IMR-90 (cell line): Measurements from ENCODE around the gene NELL2. TPM values are rescaled to one million over a fixed set of nuclear protein-coding genes. Genes with fewer than 3 reads are reported as not detected.

ENCODE experiments used
- ATAC-seq: fragments of 200-7000 bp; cut with Tn5 transposase; 2 replicates; pipeline ENCODE4 v1.9.1; 2020; ENCODE audit warnings: low read depth, mild to moderate bottlenecking, moderate library complexity
- BruUV-seq: library from RNA; stranded (reverse); fragments of 400-500 nt; replicated peaks from 2 replicates; lab custom pipeline; 2021; lab: Mats Ljungman, UMichigan
- CTCF ChIA-PET: fragments of 300-600 bp; formaldehyde crosslinking; extraction: SDS; loops from one replicate; lab custom pipeline; 2021; ENCODE audit warnings: antibody characterized with exemption; lab: Yijun Ruan, JAX
- POLR2A ChIA-PET: fragments of 300-600 bp; sonication (Branson Sonifier 250); formaldehyde crosslinking; loops from one replicate; lab custom pipeline; 2022; ENCODE audit warnings: antibody characterized with exemption; ENCODE audit not compliant: unreplicated experiment; lab: Charles Lee
- DNase-seq: peaks from one replicate; pipeline ENCODE4 v3.0.0; 2013
- H2AFZ ChIP-seq: replicated peaks from 2 replicates; pipeline ENCODE3; 2013; ENCODE audit warnings: low read length, mild to moderate bottlenecking; ENCODE audit not compliant: poor library complexity
- H2AK5ac ChIP-seq: 2 replicates; pipeline ENCODE4 v1.6.1; 2013; ENCODE audit warnings: low read depth, low read length, inconsistent platforms
- H2AK9ac ChIP-seq: replicated peaks from 2 replicates; pipeline ENCODE3; 2013; ENCODE audit warnings: mild to moderate bottlenecking, low read depth, low read length, moderate library complexity; ENCODE audit not compliant: poor library complexity
- H2BK120ac ChIP-seq: 2 replicates; pipeline ENCODE4 v1.6.1; 2013; ENCODE audit warnings: low read depth, low read length, inconsistent platforms
- H2BK15ac ChIP-seq: 3 replicates; pipeline ENCODE4 v1.6.1; 2013; ENCODE audit warnings: low read depth, low read length, inconsistent platforms
- H2BK20ac ChIP-seq: 2 replicates; pipeline ENCODE4 v1.6.1; 2013; ENCODE audit warnings: low read depth, mild to moderate bottlenecking, inconsistent platforms, low read length, moderate library complexity
- H2BK5ac ChIP-seq: 2 replicates; pipeline ENCODE4 v1.6.1; 2013; ENCODE audit warnings: mild to moderate bottlenecking, low read depth, low read length, inconsistent platforms; ENCODE audit not compliant: poor library complexity, severe bottlenecking
- H3K14ac ChIP-seq: replicated peaks from 2 replicates; pipeline ENCODE4 v1.6.1; 2013; ENCODE audit warnings: low read depth, low read length, inconsistent platforms
- H3K18ac ChIP-seq: 2 replicates; pipeline ENCODE4 v1.6.1; 2013; ENCODE audit warnings: low read depth, low read length, control low read depth
- H3K23ac ChIP-seq: 2 replicates; pipeline ENCODE4 v1.6.1; 2013; ENCODE audit warnings: low read depth, low read length, inconsistent platforms
- H3K27ac ChIP-seq: 2 replicates; pipeline ENCODE4 v1.5.1; 2013; ENCODE audit warnings: mild to moderate bottlenecking, control low read depth, low read length; ENCODE audit not compliant: insufficient read depth
- H3K27me3 ChIP-seq: 2 replicates; pipeline ENCODE4 v1.6.1; 2013; ENCODE audit warnings: low read length; ENCODE audit not compliant: control insufficient read depth, insufficient read depth
- H3K36me3 ChIP-seq: 2 replicates; pipeline ENCODE4 v1.6.1; 2013; ENCODE audit warnings: low read length, mixed read lengths; ENCODE audit not compliant: control insufficient read depth, insufficient read depth
- H3K4ac ChIP-seq: 2 replicates; pipeline ENCODE4 v1.6.1; 2013; ENCODE audit warnings: low read depth, low read length, inconsistent platforms
- H3K4me1 ChIP-seq: 2 replicates; pipeline ENCODE4 v1.6.1; 2013; ENCODE audit warnings: low read length, mixed read lengths; ENCODE audit not compliant: control insufficient read depth, insufficient read depth
- H3K4me2 ChIP-seq: 2 replicates; pipeline ENCODE4 v1.6.1; 2013; ENCODE audit warnings: low read depth, mild to moderate bottlenecking, control low read depth, low read length, moderate library complexity
- H3K4me3 ChIP-seq: 2 replicates; pipeline ENCODE4 v1.5.1; 2013; ENCODE audit warnings: low read depth, mild to moderate bottlenecking, control low read depth, low read length, moderate library complexity; ENCODE audit not compliant: insufficient read depth
- H3K56ac ChIP-seq: 2 replicates; pipeline ENCODE4 v1.6.1; 2013; ENCODE audit warnings: low read length, inconsistent platforms; ENCODE audit not compliant: insufficient read depth; ENCODE audit errors: extremely low read depth
- H3K79me1 ChIP-seq, 2 experiments: 2 replicates each; pipeline ENCODE4 v1.6.1; 2013; ENCODE audit warnings: low read length in 2 of 2, inconsistent platforms in 1 of 2, low read depth in 1 of 2
- H3K9ac ChIP-seq: 2 replicates; pipeline ENCODE4 v1.6.1; 2013; ENCODE audit warnings: low read depth, low read length, control low read depth
- H3K9me1 ChIP-seq: 2 replicates; pipeline ENCODE4 v1.6.1; 2013; ENCODE audit warnings: low read length, inconsistent platforms; ENCODE audit not compliant: insufficient read depth
- H3K9me3 ChIP-seq: 2 replicates; pipeline ENCODE4 v1.6.1; 2013; ENCODE audit warnings: low read length; ENCODE audit not compliant: control insufficient read depth, insufficient read depth
- H4K20me1 ChIP-seq: 2 replicates; pipeline ENCODE4 v1.6.1; 2013; ENCODE audit warnings: low read length, inconsistent platforms; ENCODE audit not compliant: insufficient read depth
- H4K5ac ChIP-seq: 2 replicates; pipeline ENCODE4 v1.6.1; 2013; ENCODE audit warnings: mild to moderate bottlenecking, low read depth, low read length, control low read depth
- H4K8ac ChIP-seq, 2 experiments: 2 replicates each; pipeline ENCODE4 v1.6.1; 2013; ENCODE audit warnings: low read depth in 2 of 2, low read length in 2 of 2, control low read depth in 1 of 2, inconsistent platforms in 1 of 2
- H4K91ac ChIP-seq: 2 replicates; pipeline ENCODE4 v1.6.1; 2013; ENCODE audit warnings: low read depth, low read length, inconsistent platforms; ENCODE audit not compliant: insufficient read depth
- BHLHE40 ChIP-seq: fragments of 150-350 bp; IDR thresholded peaks from 2 replicates; pipeline ENCODE4 v1.6.1; 2016; ENCODE audit warnings: mild to moderate bottlenecking, low read depth, low read length
- CEBPB ChIP-seq: IDR thresholded peaks from 2 replicates; pipeline ENCODE4 v1.6.1; 2012; ENCODE audit warnings: low read depth, low read length, improper control_type of control experiment
- MAFK ChIP-seq: IDR thresholded peaks from 2 replicates; pipeline ENCODE4 v1.6.1; 2012; ENCODE audit warnings: low read depth, low read length, improper control_type of control experiment
- MXI1 ChIP-seq: IDR thresholded peaks from 2 replicates; pipeline ENCODE4 v1.6.1; 2012; ENCODE audit warnings: low read depth, mild to moderate bottlenecking, low read length, moderate library complexity, borderline replicate concordance
- NFE2L2 ChIP-seq: fragments of 150-350 bp; IDR thresholded peaks from 2 replicates; pipeline ENCODE4 v1.6.1; 2016; ENCODE audit warnings: low read depth, mild to moderate bottlenecking, low read length
- POLR2A ChIP-seq: IDR thresholded peaks from 2 replicates; pipeline ENCODE4 v1.6.1; 2012; ENCODE audit warnings: mild to moderate bottlenecking, low read depth, low read length
- RAD21 ChIP-seq: IDR thresholded peaks from 2 replicates; pipeline ENCODE4 v1.6.1; 2012; ENCODE audit warnings: low read length, improper control_type of control experiment
- RCOR1 ChIP-seq: IDR thresholded peaks from 2 replicates; pipeline ENCODE4 v1.6.1; 2012; ENCODE audit warnings: mild to moderate bottlenecking, low read length, improper control_type of control experiment; ENCODE audit not compliant: insufficient replicate concordance
- SMC3 ChIP-seq: fragments of 150-350 bp; IDR thresholded peaks from 2 replicates; pipeline ENCODE4 v1.6.1; 2016; ENCODE audit warnings: low read depth, mild to moderate bottlenecking, antibody characterized with exemption, low read length, moderate library complexity
- WGBS, 2 experiments: methylation state at CpG; one replicate each; pipeline versions ENCODE4 v1.1.5 to v1.1.7; 2013; ENCODE audit warnings: missing lambda C conversion rate in 2 of 2; ENCODE audit not compliant: insufficient read length in 1 of 2; ENCODE audit errors: extremely low coverage in 2 of 2; 5-methylcytosine and 5-hydroxymethylcytosine counted together
- dilution Hi-C: fragments of 300-500 bp; cut with HindIII; formaldehyde crosslinking; loops from one replicate; pipeline ENCODE4 v1.14.3; 2018; ENCODE audit warnings: low sequenced_read_pairs; ENCODE audit not compliant: unreplicated experiment
- in situ Hi-C: fragments of 300-500 bp; cut with MboI; formaldehyde crosslinking; loops from 3 replicates; pipeline ENCODE4 v1.14.3; 2019; ENCODE audit warnings: low sequenced_read_pairs, inconsistent platforms, mixed read lengths
- intact Hi-C: fragments of 100-400 bp; cut with micrococcal nuclease; formaldehyde crosslinking; loops from 2 replicates; pipeline ENCODE4 v1.10.0; 2022
- polyA plus RNA-seq, 3 experiments: library from polyadenylated mRNA; depleted of rRNA; stranded (reverse); fragments of >200 nt; gene quantifications; 2 replicates each; pipeline ENCODE4 v1.2.3, GENCODE V29; 2012; ENCODE audit warnings: low replicate concordance in 1 of 3
- total RNA-seq: library from RNA; depleted of rRNA; stranded (reverse); fragments of >200 nt; gene quantifications from 2 replicates; pipeline ENCODE4 v1.2.3, GENCODE V29; 2012
- TF ChIP-seq, protein P1 (sequence below): fragments of 150-350 bp; IDR thresholded peaks from 2 replicates; pipeline ENCODE4 v1.6.1; 2016; ENCODE audit warnings: low read depth, mild to moderate bottlenecking, low read length, moderate library complexity, borderline replicate concordance

The NELL2 gene
- total and polyA plus RNA-seq, 2 of the 4 experiments (the other 2 are of a cell fraction), result 0.18 to 0.26 TPM

DNA sequence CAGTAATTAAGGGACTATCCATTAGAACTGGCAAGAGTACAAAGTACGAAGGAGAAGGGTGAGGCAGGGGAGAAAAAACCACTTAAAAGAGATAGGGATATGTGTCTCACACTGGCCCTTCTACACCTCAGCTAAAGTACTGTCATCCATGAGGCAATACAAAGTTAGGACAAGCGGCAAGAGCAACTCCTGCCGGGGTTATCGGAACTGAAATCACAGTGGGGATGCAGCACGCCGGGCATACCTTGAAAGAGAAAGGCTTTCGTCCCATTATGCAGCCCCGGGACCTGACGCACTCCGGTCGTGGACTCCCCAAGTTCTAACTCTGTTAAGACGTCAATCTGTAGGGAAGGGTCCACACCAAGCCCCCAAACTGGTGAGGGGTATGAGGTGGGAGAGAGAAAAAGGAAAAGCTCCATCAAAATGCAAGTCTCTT, 1.1 kb downstream of the NELL2 start:
- H4K8ac ChIP-seq, result no peak overlapping the region
- no peak overlapping the region for H2BK5ac ChIP-seq
- peaks cover 22% of the 10 kb centered on the region for H3K27me3 ChIP-seq
- no peak overlapping the region for H2AK9ac ChIP-seq
- no peaks in the 10 kb centered on the region for H3K36me3 ChIP-seq
- no peak overlapping the region for H3K56ac ChIP-seq
- DNase-seq (no peak), ATAC-seq (no peak)
- no peak overlapping the region for H3K27ac ChIP-seq
- in situ Hi-C loops, result no loop called here
- peak overlapping the region; percentile 80; the same call in 1 of the 2 replicates for H3K4me2 ChIP-seq
- no peak overlapping the region for H3K14ac ChIP-seq
- no peak overlapping the region for H3K23ac ChIP-seq
- no peaks in the 10 kb centered on the region for H3K9me3 ChIP-seq
- CTCF ChIA-PET, result no interaction called here
- dilution Hi-C loops, result no loop called here
- no peaks in the 10 kb centered on the region for H4K20me1 ChIP-seq
- no peak overlapping the region; the same call in 1 of the 2 replicates for H3K4me3 ChIP-seq
- peak overlapping the region; percentile 9 for H2AFZ ChIP-seq
- no peak overlapping the region for H2BK20ac ChIP-seq
- H2BK120ac ChIP-seq, result no peak overlapping the region
- no CpG with 5 or more reads among the region's 12 CpGs for WGBS, 2 experiments
- H3K9ac ChIP-seq, result no peak overlapping the region
- BruUV-seq, result no TSS peak
- no peak overlapping the region for H3K4ac ChIP-seq
- no peak overlapping the region for H2BK15ac ChIP-seq
- POLR2A ChIA-PET, result no interaction called here
- no peaks in the 10 kb centered on the region; the same call in 1 of the 2 replicates for H3K4me1 ChIP-seq
- intact Hi-C loops, result no loop called here
- H3K9me1 ChIP-seq, result no peaks in the 10 kb centered on the region
- no peak overlapping the region for H4K91ac ChIP-seq
- no peaks in the 10 kb centered on the region for H3K79me1 ChIP-seq
- H4K5ac ChIP-seq, result no peak overlapping the region
- TF ChIP-seq MXI1 (no peak), RAD21 (no peak), BHLHE40 (no peak), CEBPB (no peak), POLR2A (no peak), NFE2L2 (no peak), SMC3 (no peak), RCOR1 (no peak), MAFK (no peak)
- TF ChIP-seq, protein P1, sequence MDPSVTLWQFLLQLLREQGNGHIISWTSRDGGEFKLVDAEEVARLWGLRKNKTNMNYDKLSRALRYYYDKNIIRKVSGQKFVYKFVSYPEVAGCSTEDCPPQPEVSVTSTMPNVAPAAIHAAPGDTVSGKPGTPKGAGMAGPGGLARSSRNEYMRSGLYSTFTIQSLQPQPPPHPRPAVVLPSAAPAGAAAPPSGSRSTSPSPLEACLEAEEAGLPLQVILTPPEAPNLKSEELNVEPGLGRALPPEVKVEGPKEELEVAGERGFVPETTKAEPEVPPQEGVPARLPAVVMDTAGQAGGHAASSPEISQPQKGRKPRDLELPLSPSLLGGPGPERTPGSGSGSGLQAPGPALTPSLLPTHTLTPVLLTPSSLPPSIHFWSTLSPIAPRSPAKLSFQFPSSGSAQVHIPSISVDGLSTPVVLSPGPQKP, result no peak
- H3K18ac ChIP-seq, result no peak overlapping the region
- no peak overlapping the region for H2AK5ac ChIP-seq
